Natural killer cell (primary cell): Measurements from ENCODE around the gene HDLBP. TPM values are rescaled to one million over a fixed set of nuclear protein-coding genes. Genes with fewer than 3 reads are reported as not detected.
A peak's percentile ranks its signal among the peaks of the same experiment; 100 is the strongest.

Source experiments
- ATAC-seq, 3 donors: fragments of 150-1000 bp in 2 of 3; fragments of 200-7000 bp in 1 of 3; cut with Tn5 transposase; 1 replicate in 1 of 3; 2 replicates in 2 of 3; pipeline ENCODE4 v1.10.0; 2021; ENCODE audit warnings: mild to moderate bottlenecking in 2 of 3, moderate library complexity in 2 of 3
- DNase-seq, 2 donors: peaks; one replicate each; pipeline versions ENCODE4 v3.0.0 to v3.0.0-alpha.2; 2013 to 2021; ENCODE audit warnings: mixed read lengths in 1 of 2
- H3K27ac ChIP-seq: one replicate; pipeline ENCODE4 v1.5.1; 2013; ENCODE audit warnings: mild to moderate bottlenecking, low read length
- H3K27me3 ChIP-seq: one replicate; pipeline ENCODE4 v1.6.1; 2013; ENCODE audit warnings: low read length; ENCODE audit not compliant: control insufficient read depth, insufficient read depth
- H3K36me3 ChIP-seq: one replicate; pipeline ENCODE4 v1.6.1; 2013; ENCODE audit warnings: low read length; ENCODE audit not compliant: control insufficient read depth, insufficient read depth
- H3K4me1 ChIP-seq: one replicate; pipeline ENCODE4 v1.6.1; 2013; ENCODE audit warnings: low read length; ENCODE audit not compliant: control insufficient read depth, insufficient read depth
- H3K4me3 ChIP-seq: one replicate; pipeline ENCODE4 v1.5.1; 2013; ENCODE audit warnings: low read length
- H3K9me3 ChIP-seq: one replicate; pipeline ENCODE4 v1.6.1; 2013; ENCODE audit warnings: low read length; ENCODE audit not compliant: control insufficient read depth, insufficient read depth
- H3K27ac Mint-ChIP-seq, 2 donors: one replicate each; pipeline ENCODE4 v1.8.0; 2022; ENCODE audit warnings: mild to moderate bottlenecking in 2 of 2, mixed read lengths in 2 of 2, moderate library complexity in 1 of 2
- H3K27me3 Mint-ChIP-seq, 2 donors: one replicate each; pipeline ENCODE4 v1.8.0; 2022; ENCODE audit warnings: low read depth in 2 of 2, mixed read lengths in 2 of 2
- H3K36me3 Mint-ChIP-seq: one replicate; pipeline ENCODE4 v1.8.0; 2022; ENCODE audit warnings: mixed read lengths
- H3K4me1 Mint-ChIP-seq, 2 donors: one replicate each; pipeline ENCODE4 v1.8.0; 2022; ENCODE audit warnings: mixed read lengths in 2 of 2
- H3K4me3 Mint-ChIP-seq: one replicate; pipeline ENCODE4 v1.8.0; 2022; ENCODE audit warnings: mild to moderate bottlenecking, moderate library complexity, mixed read lengths
- H3K9me3 Mint-ChIP-seq, 2 donors: one replicate each; pipeline ENCODE4 v1.8.0; 2022; ENCODE audit warnings: mixed read lengths in 2 of 2
- WGBS: methylation state at CpG from one replicate; pipeline ENCODE4 v1.1.7; 2013; ENCODE audit warnings: missing lambda C conversion rate; ENCODE audit not compliant: insufficient coverage; 5-methylcytosine and 5-hydroxymethylcytosine counted together
- intact Hi-C: fragments of 100-400 bp; cut with micrococcal nuclease; formaldehyde crosslinking; loops from one replicate; pipeline ENCODE4 v1.14.2; 2022
- total RNA-seq, 4 donors: library from RNA; stranded (reverse); fragments of 120-200 nt in 1 of 4; gene quantifications; one replicate each; pipeline versions ENCODE4 v1.2.3 to v1.2.4, GENCODE V29; 2013 to 2022
- TF ChIP-seq, protein P1 (sequence below): fragments of 200-600 bp; IDR thresholded peaks from one replicate; pipeline ENCODE4 v1.8.0; 2022; ENCODE audit warnings: antibody characterized with exemption

The HDLBP gene, protein sequence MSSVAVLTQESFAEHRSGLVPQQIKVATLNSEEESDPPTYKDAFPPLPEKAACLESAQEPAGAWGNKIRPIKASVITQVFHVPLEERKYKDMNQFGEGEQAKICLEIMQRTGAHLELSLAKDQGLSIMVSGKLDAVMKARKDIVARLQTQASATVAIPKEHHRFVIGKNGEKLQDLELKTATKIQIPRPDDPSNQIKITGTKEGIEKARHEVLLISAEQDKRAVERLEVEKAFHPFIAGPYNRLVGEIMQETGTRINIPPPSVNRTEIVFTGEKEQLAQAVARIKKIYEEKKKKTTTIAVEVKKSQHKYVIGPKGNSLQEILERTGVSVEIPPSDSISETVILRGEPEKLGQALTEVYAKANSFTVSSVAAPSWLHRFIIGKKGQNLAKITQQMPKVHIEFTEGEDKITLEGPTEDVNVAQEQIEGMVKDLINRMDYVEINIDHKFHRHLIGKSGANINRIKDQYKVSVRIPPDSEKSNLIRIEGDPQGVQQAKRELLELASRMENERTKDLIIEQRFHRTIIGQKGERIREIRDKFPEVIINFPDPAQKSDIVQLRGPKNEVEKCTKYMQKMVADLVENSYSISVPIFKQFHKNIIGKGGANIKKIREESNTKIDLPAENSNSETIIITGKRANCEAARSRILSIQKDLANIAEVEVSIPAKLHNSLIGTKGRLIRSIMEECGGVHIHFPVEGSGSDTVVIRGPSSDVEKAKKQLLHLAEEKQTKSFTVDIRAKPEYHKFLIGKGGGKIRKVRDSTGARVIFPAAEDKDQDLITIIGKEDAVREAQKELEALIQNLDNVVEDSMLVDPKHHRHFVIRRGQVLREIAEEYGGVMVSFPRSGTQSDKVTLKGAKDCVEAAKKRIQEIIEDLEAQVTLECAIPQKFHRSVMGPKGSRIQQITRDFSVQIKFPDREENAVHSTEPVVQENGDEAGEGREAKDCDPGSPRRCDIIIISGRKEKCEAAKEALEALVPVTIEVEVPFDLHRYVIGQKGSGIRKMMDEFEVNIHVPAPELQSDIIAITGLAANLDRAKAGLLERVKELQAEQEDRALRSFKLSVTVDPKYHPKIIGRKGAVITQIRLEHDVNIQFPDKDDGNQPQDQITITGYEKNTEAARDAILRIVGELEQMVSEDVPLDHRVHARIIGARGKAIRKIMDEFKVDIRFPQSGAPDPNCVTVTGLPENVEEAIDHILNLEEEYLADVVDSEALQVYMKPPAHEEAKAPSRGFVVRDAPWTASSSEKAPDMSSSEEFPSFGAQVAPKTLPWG (N-terminal part only)
- total RNA-seq: 100 to 1,000 TPM; 170 to 200 (median 177) TPM
- total RNA-seq (2013): 116 TPM

DNA sequence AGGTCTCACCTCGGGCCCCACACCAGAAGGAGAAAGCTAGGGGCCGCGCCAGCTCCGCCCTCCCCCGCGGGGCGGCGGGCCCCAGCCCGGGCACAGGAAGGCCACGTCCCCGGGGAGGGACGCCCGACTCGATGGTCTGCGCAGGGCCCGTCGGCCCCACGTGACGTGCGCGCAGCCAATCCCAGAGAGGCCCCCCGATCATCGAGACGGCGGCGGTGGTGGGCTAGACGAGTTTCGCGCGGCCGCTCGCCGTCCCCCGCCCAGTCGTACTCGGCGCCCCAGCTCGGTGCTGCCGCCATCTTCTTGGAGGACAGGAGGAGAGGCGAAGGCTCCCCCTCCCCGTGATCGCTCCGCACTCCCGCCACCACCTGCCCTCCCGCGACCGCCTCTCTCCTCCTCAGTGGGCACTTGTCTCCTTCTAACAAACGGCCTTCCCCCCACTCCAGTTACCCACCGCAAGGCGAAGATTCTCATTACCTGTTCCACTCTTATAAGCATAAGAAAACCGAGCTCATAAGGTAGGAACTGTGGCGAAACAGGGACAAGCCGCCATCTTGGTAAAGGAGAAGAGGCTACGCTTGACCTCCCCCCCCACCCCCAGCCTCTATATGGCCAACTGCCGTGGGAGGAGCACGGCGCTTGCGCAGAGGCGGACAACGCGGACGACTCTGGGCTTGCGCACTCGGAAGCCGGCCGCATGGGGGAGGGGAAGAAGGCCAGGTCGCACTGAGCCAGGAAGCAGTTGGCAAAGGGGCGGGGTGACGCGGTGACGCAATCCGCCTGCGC is at the start of gene HDLBP:
Gene HDLBP (minus strand): TSS at position 580 of the 786 bp plus-strand sequence. CDS start 48,803 bp downstream, outside the sequence.
- intact Hi-C loops: loop anchor here (1.0 to 10.0 kb wide), 10 partner anchors 10 to 750 kb away; partner anchors contain the start of genes ATG4B, DTYMK, DUSP28 and FARP2
- TF ChIP-seq, protein P1, sequence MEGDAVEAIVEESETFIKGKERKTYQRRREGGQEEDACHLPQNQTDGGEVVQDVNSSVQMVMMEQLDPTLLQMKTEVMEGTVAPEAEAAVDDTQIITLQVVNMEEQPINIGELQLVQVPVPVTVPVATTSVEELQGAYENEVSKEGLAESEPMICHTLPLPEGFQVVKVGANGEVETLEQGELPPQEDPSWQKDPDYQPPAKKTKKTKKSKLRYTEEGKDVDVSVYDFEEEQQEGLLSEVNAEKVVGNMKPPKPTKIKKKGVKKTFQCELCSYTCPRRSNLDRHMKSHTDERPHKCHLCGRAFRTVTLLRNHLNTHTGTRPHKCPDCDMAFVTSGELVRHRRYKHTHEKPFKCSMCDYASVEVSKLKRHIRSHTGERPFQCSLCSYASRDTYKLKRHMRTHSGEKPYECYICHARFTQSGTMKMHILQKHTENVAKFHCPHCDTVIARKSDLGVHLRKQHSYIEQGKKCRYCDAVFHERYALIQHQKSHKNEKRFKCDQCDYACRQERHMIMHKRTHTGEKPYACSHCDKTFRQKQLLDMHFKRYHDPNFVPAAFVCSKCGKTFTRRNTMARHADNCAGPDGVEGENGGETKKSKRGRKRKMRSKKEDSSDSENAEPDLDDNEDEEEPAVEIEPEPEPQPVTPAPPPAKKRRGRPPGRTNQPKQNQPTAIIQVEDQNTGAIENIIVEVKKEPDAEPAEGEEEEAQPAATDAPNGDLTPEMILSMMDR: peak; percentile 21
- H3K27me3 Mint-ChIP-seq: no peaks in the 10 kb centered on the region
- peaks cover 61 to 78% of the 10 kb centered on the region in 2 donors for H3K4me1 Mint-ChIP-seq
- H3K9me3 Mint-ChIP-seq: no peaks in the 10 kb centered on the region
- ATAC-seq (peak; percentile 64 to 86 (median 71)), DNase-seq (peak; percentile 100)
- peak within 1 kb of the TSS; percentile 100 for H3K27ac ChIP-seq
- H3K9me3 ChIP-seq: no peaks in the 10 kb centered on the region
- no peaks in the 10 kb centered on the region for H3K27me3 ChIP-seq
- H3K4me3 Mint-ChIP-seq: peak within 1 kb of the TSS; percentile 97
- peak within 1 kb of the TSS; percentile 98 for H3K4me3 ChIP-seq
- peak within 1 kb of the TSS; percentile 96 to 99 for H3K27ac Mint-ChIP-seq
- peaks cover 32% of the 10 kb centered on the region for H3K4me1 ChIP-seq
- H3K36me3 Mint-ChIP-seq: no peaks in the 10 kb centered on the region
- WGBS: under 1% methylated on average over 72 of the region's 73 CpGs
- peaks cover 6% of the 10 kb centered on the region for H3K36me3 ChIP-seq

DNA sequence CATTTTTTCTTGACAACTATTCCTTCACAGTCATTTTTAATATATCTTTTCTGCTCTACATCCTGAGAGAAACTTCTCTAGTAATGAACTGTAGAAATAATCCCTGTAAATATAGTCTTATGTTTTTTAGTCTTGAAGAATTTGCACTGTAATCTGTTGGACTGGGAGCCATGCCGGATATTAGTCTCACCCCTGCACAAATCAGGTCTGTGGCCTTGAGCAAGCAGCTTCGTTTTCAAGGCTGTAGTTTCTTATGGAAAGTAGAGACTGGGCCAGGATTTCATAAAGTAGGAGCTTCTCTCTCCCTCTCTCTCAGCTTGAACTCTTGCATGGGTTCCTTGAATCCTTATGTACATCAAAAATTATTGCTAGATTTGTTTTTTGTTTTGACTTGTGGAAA is 49.3 kb upstream of the HDLBP start:
- Mint-ChIP-seq H3K27me3 (no peaks in the 10 kb centered on the region), H3K9me3 (no peaks in the 10 kb centered on the region), H3K27ac (no peak overlapping the region), H3K4me3 (no peak overlapping the region), H3K4me1 (peaks cover 0 to 11% of the 10 kb centered on the region in 2 donors), H3K36me3 (no peaks in the 10 kb centered on the region)
- Histone ChIP-seq H3K4me1 (no peaks in the 10 kb centered on the region), H3K36me3 (no peaks in the 10 kb centered on the region), H3K9me3 (no peaks in the 10 kb centered on the region), H3K27me3 (no peaks in the 10 kb centered on the region), H3K27ac (no peak overlapping the region), H3K4me3 (no peak overlapping the region)
- DNase-seq (no peak), ATAC-seq (no peak)
- intact Hi-C loops: no loop called here
- 79% methylated on average over 2 of the region's 2 CpGs for WGBS
- TF ChIP-seq, protein P1: no peak

DNA sequence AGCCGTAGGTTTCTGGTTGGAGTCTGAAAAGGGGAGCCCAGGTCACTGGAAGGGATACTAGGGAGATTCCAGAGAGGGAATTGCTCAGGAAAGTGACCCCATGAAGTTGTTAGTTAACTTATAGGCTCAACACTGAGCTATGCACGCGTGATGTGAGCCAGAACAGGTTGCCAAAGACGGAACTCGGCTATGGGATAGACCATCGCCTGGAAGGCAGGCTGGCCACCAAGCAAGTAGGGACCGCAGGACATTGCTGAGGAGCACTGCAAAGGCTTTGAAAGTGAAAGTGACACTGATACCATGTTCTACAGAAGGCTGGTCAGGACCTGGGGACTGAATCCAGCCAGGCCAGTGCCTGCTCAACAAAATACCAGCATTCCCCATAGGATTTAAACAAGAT is 48.0 kb upstream of the HDLBP start:
- no peak for DNase-seq
- ATAC-seq: no peak
- H3K4me1 ChIP-seq: no peaks in the 10 kb centered on the region
- Mint-ChIP-seq H3K27ac (no peak overlapping the region), H3K4me1 (peaks cover 0 to 20% of the 10 kb centered on the region in 2 donors), H3K27me3 (no peaks in the 10 kb centered on the region), H3K9me3 (no peaks in the 10 kb centered on the region), H3K36me3 (no peaks in the 10 kb centered on the region), H3K4me3 (no peak overlapping the region)
- no peaks in the 10 kb centered on the region for H3K27me3 ChIP-seq
- intact Hi-C loops: no loop called here
- TF ChIP-seq, protein P1: no peak
- H3K9me3 ChIP-seq: no peaks in the 10 kb centered on the region
- 95% methylated on average over 7 of the region's 7 CpGs for WGBS
- no peaks in the 10 kb centered on the region for H3K36me3 ChIP-seq
- no peak overlapping the region for H3K4me3 ChIP-seq
- H3K27ac ChIP-seq: no peak overlapping the region
